ENCODE data around the gene FAM200C.

The FAM200C gene

GRCh38 chr5:160420331-160420610 lies 20.4 kb upstream of the FAM200C start:
- H3K4me3 ChIP-seq (replicated peaks; ENCODE audit: low read depth, low read length), result no peak overlapping the region
- no peak for DNase-seq (ENCODE audit: extremely low read depth, low read depth)
- no peak for TF ChIP-seq CTCF (IDR thresholded peaks at IDR 0.05; ENCODE audit: low read depth, low read length, missing control alignments)

- peak overlapping the region; percentile 93 for H3K4me3 ChIP-seq (replicated peaks; ENCODE audit: low read depth, low read length)
- no peak for TF ChIP-seq CTCF (IDR thresholded peaks at IDR 0.05; ENCODE audit: low read depth, low read length, missing control alignments)
- no peak for DNase-seq (ENCODE audit: extremely low read depth, low read depth)
Measured at GRCh38 chr5:160419458-160420330, 19.8 kb upstream of the FAM200C start.

- DNase-seq (ENCODE audit: extremely low read depth, low read depth), result peak; percentile 89
- peak within 1 kb of the TSS; percentile 93 for H3K4me3 ChIP-seq (replicated peaks; ENCODE audit: low read depth, low read length)
- TF ChIP-seq CTCF (IDR thresholded peaks at IDR 0.05; ENCODE audit: low read depth, low read length, missing control alignments), result no peak
Measured at GRCh38 chr5:160418561-160419457, 19.0 kb upstream of the FAM200C start, which contains the start of gene SLU7. Gene SLU7 (minus strand): TSS chr5:160419081. CDS start chr5:160415294, 3,787 bp downstream.

GRCh38 chr5:160398806-160399205 lies 1.0 kb downstream of the FAM200C start:
- TF ChIP-seq CTCF (IDR thresholded peaks at IDR 0.05; ENCODE audit: low read depth, low read length, missing control alignments), result no peak
- peak overlapping the region; percentile 50 for H3K4me3 ChIP-seq (replicated peaks; ENCODE audit: low read depth, low read length)
- DNase-seq (ENCODE audit: extremely low read depth, low read depth), result no peak

- DNase-seq (ENCODE audit: extremely low read depth, low read depth), result no peak
- H3K4me3 ChIP-seq (replicated peaks; ENCODE audit: low read depth, low read length), result no peak overlapping the region
- no peak for TF ChIP-seq CTCF (IDR thresholded peaks at IDR 0.05; ENCODE audit: low read depth, low read length, missing control alignments)
Measured at GRCh38 chr5:160397492-160397891, 2.4 kb downstream of the FAM200C start.

GRCh38 chr5:160395111-160395510 lies 4.7 kb downstream of the FAM200C start:
- no peak for TF ChIP-seq CTCF (IDR thresholded peaks at IDR 0.05; ENCODE audit: low read depth, low read length, missing control alignments)
- no peak overlapping the region for H3K4me3 ChIP-seq (replicated peaks; ENCODE audit: low read depth, low read length)
- DNase-seq (ENCODE audit: extremely low read depth, low read depth), result no peak
